GM19395 (cell line): ENCODE results near the gene TMEM185B.
A peak's percentile ranks its signal among the peaks of the same experiment; 100 is the strongest.
"Not testable (repeated sequence)": the region's sequence is repeated elsewhere in the genome, so short reads cannot be mapped to it uniquely, and the experiment has no call there.

Source experiments
- ATAC-seq: cut with Tn5 transposase; IDR thresholded peaks from one replicate; pipeline ENCODE4 v1.9.1; 2021; ENCODE audit warnings: mild to moderate bottlenecking, moderate library complexity; ENCODE audit not compliant: unreplicated experiment

Gene TMEM185B

GRCh38 chr2:120235158-120235557 is 12.0 kb upstream of the TMEM185B start:
- ATAC-seq, result not testable (repeated sequence)

- ATAC-seq, result no peak
Measured at GRCh38 chr2:120233292-120233691, 10.1 kb upstream of the TMEM185B start.

- peak; percentile 89 for ATAC-seq
Measured at GRCh38 chr2:120231974-120232635, 8.9 kb upstream of the TMEM185B start.

GRCh38 chr2:120231564-120231973 is 8.4 kb upstream of the TMEM185B start:
- peak; percentile 23 for ATAC-seq

- ATAC-seq, result no peak
Measured at GRCh38 chr2:120230515-120231471, 7.6 kb upstream of the TMEM185B start.

- no peak for ATAC-seq
Measured at GRCh38 chr2:120229341-120229740, 6.1 kb upstream of the TMEM185B start.

- no peak for ATAC-seq
Measured at GRCh38 chr2:120228503-120228902, 5.3 kb upstream of the TMEM185B start.

GRCh38 chr2:120227111-120227991 is 4.2 kb upstream of the TMEM185B start:
- no peak for ATAC-seq

GRCh38 chr2:120226316-120226715 is 3.1 kb upstream of the TMEM185B start:
- ATAC-seq, result no peak

GRCh38 chr2:120225549-120226065 is 2.4 kb upstream of the TMEM185B start:
- ATAC-seq, result no peak

- no peak for ATAC-seq
Measured at GRCh38 chr2:120224735-120225548, 1.7 kb upstream of the TMEM185B start.

GRCh38 chr2:120224256-120224655 is 1.1 kb upstream of the TMEM185B start:
- ATAC-seq, result no peak

- no peak for ATAC-seq
Measured at GRCh38 chr2:120222186-120223033, 790 bp downstream of the TMEM185B start.

GRCh38 chr2:120221616-120222015 is 1.6 kb downstream of the TMEM185B start:
- no peak for ATAC-seq

- ATAC-seq, result no peak
Measured at GRCh38 chr2:120220756-120221155, 2.4 kb downstream of the TMEM185B start.

- ATAC-seq, result no peak
Measured at GRCh38 chr2:120219766-120220165, 3.4 kb downstream of the TMEM185B start.

- ATAC-seq, result no peak
Measured at GRCh38 chr2:120219291-120219690, 3.9 kb downstream of the TMEM185B start.

- no peak for ATAC-seq
Measured at GRCh38 chr2:120218181-120218580, 5.0 kb downstream of the TMEM185B start.

- ATAC-seq, result no peak
Measured at GRCh38 chr2:120210270-120210693, 12.9 kb downstream of the TMEM185B start.
